ENCODE data around the gene FUT7. TPM values are rescaled to one million over a fixed set of nuclear protein-coding genes. Genes with fewer than 3 reads are reported as not detected.

Gene FUT7
- total and polyA plus RNA-seq, 2 donors (not counting 1 experiment from before 2014, with no cell fraction given), result not detected

DNA sequence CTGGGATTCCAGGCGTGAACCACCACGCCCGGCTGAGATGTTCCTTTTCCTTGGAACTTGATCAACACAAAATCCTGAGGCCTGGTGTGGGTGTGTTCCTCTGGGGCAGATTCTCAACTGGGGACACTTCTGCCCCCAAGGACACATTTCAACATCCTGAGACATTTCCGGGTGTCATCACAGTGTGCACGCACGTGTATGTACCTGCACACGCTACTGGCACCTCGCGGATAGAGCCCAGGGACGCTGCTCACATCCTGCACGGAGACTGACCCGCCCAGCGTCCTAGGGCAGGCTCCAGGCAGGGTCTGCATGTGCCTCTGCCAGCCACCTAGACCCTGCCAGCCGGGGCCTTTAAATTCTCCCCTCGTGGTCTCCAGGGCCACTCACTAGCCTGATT, 30.5 kb upstream of the FUT7 start:
- Histone ChIP-seq H3K4me1 (ENCODE audit: control insufficient read depth, extremely low read depth, insufficient read depth, low read length) (no peaks in the 10 kb centered on the region), H4K20me1 (ENCODE audit: control insufficient read depth, extremely low read depth, insufficient read depth, low read length) (no peaks in the 10 kb centered on the region), H2AFZ (ENCODE audit: low read length) (no peak overlapping the region), H3K27me3 (ENCODE audit: control insufficient read depth, insufficient read depth, low read length) (peaks cover 2% of the 10 kb centered on the region), H3K36me3 (ENCODE audit: control insufficient read depth, insufficient read depth, low read length) (no peaks in the 10 kb centered on the region), H3K27ac (ENCODE audit: insufficient read depth, low read length) (no peak overlapping the region), H3K9me3 (ENCODE audit: control insufficient read depth, insufficient read depth, low read depth, low read length) (no peaks in the 10 kb centered on the region), H3K9ac (ENCODE audit: insufficient read depth, low read length) (no peak overlapping the region), H3K4me2 (ENCODE audit: extremely low read depth, insufficient read depth, low read length) (no peak overlapping the region), H3K4me3 (replicated peaks in 1 of 4; ENCODE audit: control extremely low read depth in 1 of 4, insufficient read depth in 1 of 4, low read depth in 3 of 4, low read length in 4 of 4) (no peak overlapping the region), H3K79me2 (ENCODE audit: control insufficient read depth, insufficient read depth, low read length) (no peaks in the 10 kb centered on the region)
- TF ChIP-seq, protein P1, sequence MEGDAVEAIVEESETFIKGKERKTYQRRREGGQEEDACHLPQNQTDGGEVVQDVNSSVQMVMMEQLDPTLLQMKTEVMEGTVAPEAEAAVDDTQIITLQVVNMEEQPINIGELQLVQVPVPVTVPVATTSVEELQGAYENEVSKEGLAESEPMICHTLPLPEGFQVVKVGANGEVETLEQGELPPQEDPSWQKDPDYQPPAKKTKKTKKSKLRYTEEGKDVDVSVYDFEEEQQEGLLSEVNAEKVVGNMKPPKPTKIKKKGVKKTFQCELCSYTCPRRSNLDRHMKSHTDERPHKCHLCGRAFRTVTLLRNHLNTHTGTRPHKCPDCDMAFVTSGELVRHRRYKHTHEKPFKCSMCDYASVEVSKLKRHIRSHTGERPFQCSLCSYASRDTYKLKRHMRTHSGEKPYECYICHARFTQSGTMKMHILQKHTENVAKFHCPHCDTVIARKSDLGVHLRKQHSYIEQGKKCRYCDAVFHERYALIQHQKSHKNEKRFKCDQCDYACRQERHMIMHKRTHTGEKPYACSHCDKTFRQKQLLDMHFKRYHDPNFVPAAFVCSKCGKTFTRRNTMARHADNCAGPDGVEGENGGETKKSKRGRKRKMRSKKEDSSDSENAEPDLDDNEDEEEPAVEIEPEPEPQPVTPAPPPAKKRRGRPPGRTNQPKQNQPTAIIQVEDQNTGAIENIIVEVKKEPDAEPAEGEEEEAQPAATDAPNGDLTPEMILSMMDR (conservative IDR thresholded peaks at IDR 0.05 in 1 of 2, IDR thresholded peaks at IDR 0.05 in 1 of 2; ENCODE audit: low read depth in 1 of 2, low read length in 2 of 2), result no peak
- no peak for TF ChIP-seq EZH2 (IDR thresholded peaks at IDR 0.05; ENCODE audit: low read length, missing control alignments)
- DNase-seq (ENCODE audit: low read depth in 2 of 2), result no peak

DNA sequence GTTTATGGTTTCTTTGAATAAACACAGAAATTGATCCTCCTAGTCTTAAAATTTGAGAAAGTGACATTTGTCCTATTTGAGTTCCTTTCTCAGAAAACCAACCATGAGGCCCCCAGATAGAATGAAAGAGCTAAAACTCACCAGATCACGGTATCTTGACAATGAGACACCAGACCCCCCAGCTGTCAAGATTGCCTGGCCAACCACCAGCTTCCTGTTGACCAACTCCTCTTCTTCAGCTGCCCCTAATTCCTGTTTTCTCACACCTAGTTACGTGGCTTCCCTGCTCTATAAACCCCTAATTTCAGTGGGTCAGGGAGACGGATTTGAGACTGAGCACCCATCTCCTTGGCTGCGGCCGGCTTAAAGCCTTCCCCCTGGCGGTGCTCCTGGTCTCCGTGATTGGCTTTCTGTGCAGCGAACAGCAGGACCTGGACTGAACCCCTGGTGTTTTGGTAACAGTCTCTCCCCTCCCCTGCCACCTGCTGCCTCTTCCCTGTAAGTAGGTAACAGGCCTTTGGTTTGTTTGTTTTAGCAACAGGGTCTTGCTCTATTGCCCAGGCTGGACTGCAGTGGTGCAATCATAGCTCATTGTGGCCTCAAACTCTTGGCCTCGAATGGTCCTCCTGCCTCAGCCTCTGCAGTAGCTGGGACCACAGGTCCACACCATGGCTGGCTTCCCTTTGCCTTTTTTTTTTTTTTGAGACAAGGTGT, 26.8 kb upstream of the FUT7 start:
- peaks cover 8% of the 10 kb centered on the region for H3K27me3 ChIP-seq (ENCODE audit: control insufficient read depth, insufficient read depth, low read length)
- TF ChIP-seq, protein P1 (conservative IDR thresholded peaks at IDR 0.05 in 1 of 2, IDR thresholded peaks at IDR 0.05 in 1 of 2; ENCODE audit: low read depth in 1 of 2, low read length in 2 of 2), result no peak
- TF ChIP-seq EZH2 (IDR thresholded peaks at IDR 0.05; ENCODE audit: low read length, missing control alignments), result no peak
- H3K9ac ChIP-seq (ENCODE audit: insufficient read depth, low read length), result no peak overlapping the region
- H3K4me1 ChIP-seq (ENCODE audit: control insufficient read depth, extremely low read depth, insufficient read depth, low read length), result peaks cover 2% of the 10 kb centered on the region
- no peak overlapping the region for H3K27ac ChIP-seq (ENCODE audit: insufficient read depth, low read length)
- H3K79me2 ChIP-seq (ENCODE audit: control insufficient read depth, insufficient read depth, low read length), result no peaks in the 10 kb centered on the region
- H3K4me3 ChIP-seq (replicated peaks in 1 of 4; ENCODE audit: control extremely low read depth in 1 of 4, insufficient read depth in 1 of 4, low read depth in 3 of 4, low read length in 4 of 4), result no peak overlapping the region
- DNase-seq (ENCODE audit: low read depth in 2 of 2), result no peak
- H3K4me2 ChIP-seq (ENCODE audit: extremely low read depth, insufficient read depth, low read length), result no peak overlapping the region
- H3K36me3 ChIP-seq (ENCODE audit: control insufficient read depth, insufficient read depth, low read length), result no peaks in the 10 kb centered on the region
- no peaks in the 10 kb centered on the region for H4K20me1 ChIP-seq (ENCODE audit: control insufficient read depth, extremely low read depth, insufficient read depth, low read length)
- H2AFZ ChIP-seq (ENCODE audit: low read length), result no peak overlapping the region
- no peaks in the 10 kb centered on the region for H3K9me3 ChIP-seq (ENCODE audit: control insufficient read depth, insufficient read depth, low read depth, low read length)

DNA sequence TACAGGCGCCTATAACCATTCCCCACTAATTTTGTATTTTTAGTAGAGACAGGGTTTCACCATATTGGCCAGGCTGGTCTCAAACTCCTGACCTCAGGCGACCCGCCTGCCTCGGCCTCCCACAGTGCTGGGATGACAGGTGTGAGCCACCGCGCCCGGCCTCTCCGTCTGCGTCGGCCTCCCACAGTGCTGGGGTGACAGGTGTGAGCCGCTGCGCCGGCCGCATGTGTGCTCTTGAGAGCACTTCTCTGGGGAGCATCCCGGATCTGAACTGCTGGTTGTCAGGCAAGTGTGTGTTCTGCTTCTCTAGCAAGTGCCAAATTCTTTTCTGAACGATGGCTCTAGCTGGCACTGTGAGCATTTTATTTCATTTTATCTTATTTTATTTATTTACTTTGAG, 25.7 kb upstream of the FUT7 start:
- Histone ChIP-seq H3K36me3 (ENCODE audit: control insufficient read depth, insufficient read depth, low read length) (no peaks in the 10 kb centered on the region), H2AFZ (ENCODE audit: low read length) (no peak overlapping the region), H3K79me2 (ENCODE audit: control insufficient read depth, insufficient read depth, low read length) (no peaks in the 10 kb centered on the region), H3K9ac (ENCODE audit: insufficient read depth, low read length) (no peak overlapping the region), H3K27ac (ENCODE audit: insufficient read depth, low read length) (no peak overlapping the region), H4K20me1 (ENCODE audit: control insufficient read depth, extremely low read depth, insufficient read depth, low read length) (no peaks in the 10 kb centered on the region), H3K27me3 (ENCODE audit: control insufficient read depth, insufficient read depth, low read length) (peaks cover 16% of the 10 kb centered on the region), H3K4me3 (replicated peaks in 1 of 4; ENCODE audit: control extremely low read depth in 1 of 4, insufficient read depth in 1 of 4, low read depth in 3 of 4, low read length in 4 of 4) (no peak overlapping the region), H3K4me2 (ENCODE audit: extremely low read depth, insufficient read depth, low read length) (no peak overlapping the region), H3K4me1 (ENCODE audit: control insufficient read depth, extremely low read depth, insufficient read depth, low read length) (peaks cover 2% of the 10 kb centered on the region), H3K9me3 (ENCODE audit: control insufficient read depth, insufficient read depth, low read depth, low read length) (no peaks in the 10 kb centered on the region)
- TF ChIP-seq EZH2 (IDR thresholded peaks at IDR 0.05; ENCODE audit: low read length, missing control alignments), result no peak
- TF ChIP-seq, protein P1 (conservative IDR thresholded peaks at IDR 0.05 in 1 of 2, IDR thresholded peaks at IDR 0.05 in 1 of 2; ENCODE audit: low read depth in 1 of 2, low read length in 2 of 2), result no peak
- no peak for DNase-seq (ENCODE audit: low read depth in 2 of 2)
